Mesendoderm (in vitro differentiated cells): Measurements from ENCODE around the gene IST1.

Experiments used
- DNase-seq: peaks from one replicate; pipeline ENCODE4 v3.0.0; 2013
- H2AK5ac ChIP-seq: 2 replicates; pipeline ENCODE4 v1.6.1; 2013; ENCODE audit warnings: low read length, inconsistent platforms
- H2BK120ac ChIP-seq: 2 replicates; pipeline ENCODE4 v1.6.1; 2013; ENCODE audit warnings: low read depth, mild to moderate bottlenecking, low read length, moderate library complexity, mixed read lengths
- H2BK15ac ChIP-seq: replicated peaks from 2 replicates; pipeline ENCODE4 v1.6.1; 2013; ENCODE audit warnings: low read depth, mild to moderate bottlenecking, moderate library complexity
- H2BK5ac ChIP-seq: 2 replicates; pipeline ENCODE4 v1.6.1; 2013; ENCODE audit warnings: low read length, inconsistent platforms
- H3K18ac ChIP-seq: 2 replicates; pipeline ENCODE4 v1.6.1; 2013; ENCODE audit warnings: mild to moderate bottlenecking, low read length, mixed read lengths
- H3K23ac ChIP-seq: one replicate; pipeline ENCODE4 v1.6.1; 2013; ENCODE audit warnings: low read length
- H3K27ac ChIP-seq: 2 replicates; pipeline ENCODE4 v1.5.1; 2013; ENCODE audit warnings: low read depth, mild to moderate bottlenecking, inconsistent platforms, low read length, moderate library complexity
- H3K27me3 ChIP-seq: 2 replicates; pipeline ENCODE4 v1.6.1; 2013; ENCODE audit warnings: low read length, control low read depth, mild to moderate bottlenecking, inconsistent platforms; ENCODE audit not compliant: insufficient read depth, poor library complexity
- H3K36me3 ChIP-seq: 2 replicates; pipeline ENCODE4 v1.6.1; 2013; ENCODE audit warnings: low read length, inconsistent platforms; ENCODE audit not compliant: control insufficient read depth, insufficient read depth
- H3K4ac ChIP-seq: one replicate; pipeline ENCODE4 v1.6.1; 2013; ENCODE audit warnings: low read depth, mild to moderate bottlenecking, low read length, moderate library complexity
- H3K4me1 ChIP-seq: 2 replicates; pipeline ENCODE4 v1.6.1; 2013; ENCODE audit warnings: low read depth, low read length, inconsistent platforms; ENCODE audit not compliant: control insufficient read depth
- H3K4me2 ChIP-seq: 2 replicates; pipeline ENCODE4 v1.6.1; 2013; ENCODE audit warnings: low read length
- H3K4me3 ChIP-seq: 2 replicates; pipeline ENCODE4 v1.5.1; 2013; ENCODE audit warnings: mild to moderate bottlenecking, low read length
- H3K56ac ChIP-seq: one replicate; pipeline ENCODE4 v1.6.1; 2013; ENCODE audit warnings: low read length
- H3K79me1 ChIP-seq: 2 replicates; pipeline ENCODE4 v1.6.1; 2013; ENCODE audit warnings: low read length, inconsistent platforms
- H3K79me2 ChIP-seq: 2 replicates; pipeline ENCODE4 v1.6.1; 2013; ENCODE audit warnings: mild to moderate bottlenecking, low read length; ENCODE audit not compliant: control insufficient read depth, insufficient read depth
- H3K9ac ChIP-seq: 2 replicates; pipeline ENCODE4 v1.6.1; 2013; ENCODE audit warnings: low read length, inconsistent platforms
- H4K5ac ChIP-seq: one replicate; pipeline ENCODE4 v1.6.1; 2013; ENCODE audit warnings: low read length
- H4K8ac ChIP-seq: one replicate; pipeline ENCODE4 v1.6.1; 2013; ENCODE audit warnings: low read depth, mild to moderate bottlenecking, control low read depth, low read length, moderate library complexity
- WGBS: extraction: QIAGEN DNeasy Blood & Tissue Kit; methylation state at CpG from one replicate; pipeline ENCODE4 v1.1.7; 2013; ENCODE audit warnings: low lambda C conversion rate, missing lambda C conversion rate; ENCODE audit not compliant: insufficient coverage; ENCODE audit errors: extremely low coverage; 5-methylcytosine and 5-hydroxymethylcytosine counted together

Gene IST1

GRCh38 chr16:71882505-71883167 lies 12.7 kb upstream of the IST1 start:
- H3K79me2 ChIP-seq, result no peaks in the 10 kb centered on the region
- WGBS, result no CpG with 5 or more reads among the region's 9 CpGs
- peaks cover 8% of the 10 kb centered on the region for H3K4me1 ChIP-seq
- peak overlapping the region; percentile 80 for H3K9ac ChIP-seq
- H2BK15ac ChIP-seq, result no peak overlapping the region
- H3K4ac ChIP-seq, result no peak overlapping the region
- H2AK5ac ChIP-seq, result no peak overlapping the region
- no peak overlapping the region for H4K8ac ChIP-seq
- no peak overlapping the region for H3K18ac ChIP-seq
- H2BK5ac ChIP-seq, result peak overlapping the region; percentile 6
- peaks cover 2% of the 10 kb centered on the region for H3K79me1 ChIP-seq
- H3K27ac ChIP-seq, result no peak overlapping the region
- H3K27me3 ChIP-seq, result no peaks in the 10 kb centered on the region
- peak; percentile 83 for DNase-seq
- peak overlapping the region; percentile 76 for H3K56ac ChIP-seq
- H2BK120ac ChIP-seq, result no peak overlapping the region
- H4K5ac ChIP-seq, result no peak overlapping the region
- no peak overlapping the region for H3K23ac ChIP-seq
- no peaks in the 10 kb centered on the region for H3K36me3 ChIP-seq
- H3K4me3 ChIP-seq, result peak overlapping the region; percentile 73
- peak overlapping the region; percentile 92 for H3K4me2 ChIP-seq

GRCh38 chr16:71883168-71883848 lies 12.0 kb upstream of the IST1 start:
- Histone ChIP-seq H4K5ac (no peak overlapping the region), H3K23ac (peak overlapping the region; percentile 53), H2BK120ac (peak overlapping the region; percentile 28), H2AK5ac (no peak overlapping the region), H3K36me3 (no peaks in the 10 kb centered on the region), H3K9ac (peak overlapping the region; percentile 80), H3K4me2 (peak overlapping the region; percentile 92), H3K4me3 (peak overlapping the region; percentile 73), H3K27me3 (no peaks in the 10 kb centered on the region), H3K4me1 (peaks cover 8% of the 10 kb centered on the region), H4K8ac (peak overlapping the region; percentile 97), H2BK15ac (no peak overlapping the region), H3K27ac (peak overlapping the region; percentile 86), H3K56ac (peak overlapping the region; percentile 91), H3K79me1 (peaks cover 2% of the 10 kb centered on the region), H2BK5ac (peak overlapping the region; percentile 6), H3K4ac (peak overlapping the region; percentile 74), H3K79me2 (no peaks in the 10 kb centered on the region), H3K18ac (peak overlapping the region; percentile 97)
- no CpG with 5 or more reads among the region's 46 CpGs for WGBS
- DNase-seq, result peak; percentile 70

- H2BK120ac ChIP-seq, result peak within 1 kb of the TSS; percentile 28
- DNase-seq, result peak; percentile 96
- H3K9ac ChIP-seq, result peak within 1 kb of the TSS; percentile 93
- WGBS, result no CpG with 5 or more reads among the region's 85 CpGs
- no peak within 1 kb of the TSS for H4K5ac ChIP-seq
- H3K23ac ChIP-seq, result peak within 1 kb of the TSS; percentile 86
- H3K79me2 ChIP-seq, result no peaks in the 10 kb centered on the region
- H3K18ac ChIP-seq, result peak within 1 kb of the TSS; percentile 97
- peak within 1 kb of the TSS; percentile 73 for H3K4me3 ChIP-seq
- H3K27ac ChIP-seq, result peak within 1 kb of the TSS; percentile 86
- H3K36me3 ChIP-seq, result no peaks in the 10 kb centered on the region
- peaks cover 8% of the 10 kb centered on the region for H3K4me1 ChIP-seq
- no peak within 1 kb of the TSS for H2AK5ac ChIP-seq
- peak within 1 kb of the TSS; percentile 92 for H2BK5ac ChIP-seq
- H3K4me2 ChIP-seq, result peak within 1 kb of the TSS; percentile 99
- H2BK15ac ChIP-seq, result no peak within 1 kb of the TSS
- peaks cover 2% of the 10 kb centered on the region for H3K79me1 ChIP-seq
- peak within 1 kb of the TSS; percentile 97 for H3K56ac ChIP-seq
- peak within 1 kb of the TSS; percentile 74 for H3K4ac ChIP-seq
- no peaks in the 10 kb centered on the region for H3K27me3 ChIP-seq
- H4K8ac ChIP-seq, result peak within 1 kb of the TSS; percentile 97
Observed at GRCh38 chr16:71883849-71884638, 11.3 kb upstream of the IST1 start, which contains the start of gene ZNF821. Gene ZNF821 (minus strand): TSS chr16:71884182. CDS start chr16:71879946, 4,236 bp downstream.

- Histone ChIP-seq H3K56ac (peak overlapping the region; percentile 70), H2AK5ac (no peak overlapping the region), H3K4me1 (peaks cover 8% of the 10 kb centered on the region), H3K36me3 (no peaks in the 10 kb centered on the region), H3K79me1 (peaks cover 2% of the 10 kb centered on the region), H3K27ac (no peak overlapping the region), H3K4ac (no peak overlapping the region), H2BK120ac (no peak overlapping the region), H2BK15ac (no peak overlapping the region), H3K4me3 (no peak overlapping the region), H3K4me2 (no peak overlapping the region), H3K79me2 (no peaks in the 10 kb centered on the region), H3K9ac (no peak overlapping the region), H4K8ac (no peak overlapping the region), H3K23ac (no peak overlapping the region), H2BK5ac (no peak overlapping the region), H4K5ac (no peak overlapping the region), H3K27me3 (no peaks in the 10 kb centered on the region), H3K18ac (no peak overlapping the region)
- WGBS, result no CpG with 5 or more reads among the region's 4 CpGs
- DNase-seq, result peak; percentile 84
Observed at GRCh38 chr16:71885261-71885650, 10.1 kb upstream of the IST1 start.

GRCh38 chr16:71889147-71889546 lies 6.2 kb upstream of the IST1 start:
- DNase-seq, result no peak
- Histone ChIP-seq H3K36me3 (no peaks in the 10 kb centered on the region), H3K23ac (no peak overlapping the region), H3K27ac (no peak overlapping the region), H3K9ac (no peak overlapping the region), H3K18ac (no peak overlapping the region), H4K5ac (no peak overlapping the region), H3K4ac (no peak overlapping the region), H2AK5ac (no peak overlapping the region), H3K79me2 (no peaks in the 10 kb centered on the region), H2BK120ac (no peak overlapping the region), H3K79me1 (no peaks in the 10 kb centered on the region), H3K4me3 (no peak overlapping the region), H3K4me2 (no peak overlapping the region), H3K4me1 (peaks cover 2% of the 10 kb centered on the region), H2BK5ac (no peak overlapping the region), H4K8ac (no peak overlapping the region), H3K27me3 (no peaks in the 10 kb centered on the region), H2BK15ac (no peak overlapping the region), H3K56ac (no peak overlapping the region)
- no CpG with 5 or more reads among the region's 3 CpGs for WGBS
